HepG2 (cell line): ENCODE measurements around the gene CAMTA1.

Experiments
- AFF4 ChIP-seq: sonication (generic); formaldehyde crosslinking; IDR thresholded peaks from 2 replicates; pipeline ENCODE4 v1.4.0; 2020; ENCODE audit warnings: missing genetic modification reagents
- ARID3A ChIP-seq: IDR thresholded peaks from 2 replicates; pipeline ENCODE4 v1.6.1; 2012; ENCODE audit warnings: low read depth, low read length, improper control_type of control experiment
- ATF2 ChIP-seq: sonication (generic); formaldehyde crosslinking; IDR thresholded peaks from 2 replicates; pipeline ENCODE4 v1.4.0; 2020; ENCODE audit warnings: missing genetic modification reagents
- CTCF ChIP-seq: sonication (generic); formaldehyde crosslinking; IDR thresholded peaks from 2 replicates; pipeline ENCODE4 v1.5.0; 2020; ENCODE audit warnings: mild to moderate bottlenecking, missing genetic modification reagents, moderate library complexity
- POLR2A ChIP-seq, 2 experiments: IDR thresholded peaks; 2 replicates each; pipeline ENCODE4 v1.6.1; 2011; ENCODE audit warnings: low read depth in 2 of 2, low read length in 2 of 2, mild to moderate bottlenecking in 1 of 2, moderate library complexity in 1 of 2; ENCODE audit not compliant: insufficient read depth in 1 of 2
- ZNF232 ChIP-seq: sonication (generic); formaldehyde crosslinking; IDR thresholded peaks from 2 replicates; pipeline ENCODE4 v1.4.0; 2020; ENCODE audit warnings: missing genetic modification reagents, borderline replicate concordance
- ZNF24 ChIP-seq: fragments of 450-650 bp; IDR thresholded peaks from 2 replicates; pipeline ENCODE4 v1.6.1; 2017; ENCODE audit warnings: antibody characterized with exemption, mild to moderate bottlenecking
- ZNF589 ChIP-seq: sonication (generic); formaldehyde crosslinking; conservative IDR thresholded peaks from 2 replicates; pipeline ENCODE4 v1.8.0; 2022; ENCODE audit warnings: mild to moderate bottlenecking, moderate library complexity, missing genetic modification reagents
- ZNF7 ChIP-seq: IDR thresholded peaks from 2 replicates; pipeline ENCODE4 v1.6.1; 2016; ENCODE audit warnings: missing biosample characterization, missing genetic modification reagents
- ZNF713 ChIP-seq: sonication (generic); formaldehyde crosslinking; IDR thresholded peaks from 2 replicates; pipeline ENCODE4 v1.4.0; 2020; ENCODE audit warnings: mild to moderate bottlenecking, missing genetic modification reagents
- ZSCAN31 ChIP-seq: sonication (generic); formaldehyde crosslinking; IDR thresholded peaks from 2 replicates; pipeline ENCODE4 v1.5.0; 2020; ENCODE audit warnings: low read depth, mild to moderate bottlenecking, missing genetic modification reagents

DNA sequence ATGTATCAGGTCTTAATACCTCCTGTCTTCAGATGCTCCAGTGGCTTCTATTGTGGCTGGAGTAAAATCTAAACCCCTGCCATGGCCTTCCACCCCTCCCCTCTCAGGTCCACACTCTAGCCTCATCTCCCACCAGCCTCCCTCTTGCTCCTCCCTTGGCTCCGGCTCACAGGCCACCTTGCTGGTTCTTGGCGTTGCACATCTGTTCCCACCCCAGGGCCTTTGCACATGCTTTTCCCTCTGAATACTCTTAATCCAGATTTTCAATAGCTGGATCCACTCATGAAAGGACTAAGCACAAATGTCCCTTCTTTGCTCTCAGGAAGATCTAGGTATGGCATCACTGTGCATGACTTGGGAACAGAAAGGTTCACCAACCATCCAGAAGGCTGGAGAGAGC, 570.4 kb downstream of the CAMTA1 start:
- TF ChIP-seq ATF2 (CRISPR knock-in tag) = no peak
- no peak for TF ChIP-seq POLR2A (IDR thresholded peaks at IDR 0.05; ENCODE audit: insufficient read depth in 1 of 2, low read depth in 2 of 2, low read length in 2 of 2)
- no peak for TF ChIP-seq ZNF232 (CRISPR knock-in tag)
- TF ChIP-seq ZNF713 (CRISPR knock-in tag) = no peak
- TF ChIP-seq ZSCAN31 (CRISPR knock-in tag) = no peak
- TF ChIP-seq ZNF589 = no peak
- no peak for TF ChIP-seq AFF4 (CRISPR knock-in tag)
- TF ChIP-seq ZNF24 = no peak
- TF ChIP-seq CTCF (CRISPR knock-in tag) = no peak
- TF ChIP-seq ZNF7 (CRISPR knock-in tag) = no peak
- no peak for TF ChIP-seq ARID3A
